SKM-1 (cell line): Measurements from ENCODE around the gene MRPL41.
A peak's percentile ranks its signal among the peaks of the same experiment; 100 is the strongest.
"Not testable (repeated sequence)": the region's sequence is repeated elsewhere in the genome, so short reads cannot be mapped to it uniquely, and the experiment has no call there.

Experiments
- DNase-seq: peaks from one replicate; lab custom pipeline; 2025; ENCODE audit not compliant: unreplicated experiment; lab: John Stamatoyannopoulos, UW

The MRPL41 gene

DNA sequence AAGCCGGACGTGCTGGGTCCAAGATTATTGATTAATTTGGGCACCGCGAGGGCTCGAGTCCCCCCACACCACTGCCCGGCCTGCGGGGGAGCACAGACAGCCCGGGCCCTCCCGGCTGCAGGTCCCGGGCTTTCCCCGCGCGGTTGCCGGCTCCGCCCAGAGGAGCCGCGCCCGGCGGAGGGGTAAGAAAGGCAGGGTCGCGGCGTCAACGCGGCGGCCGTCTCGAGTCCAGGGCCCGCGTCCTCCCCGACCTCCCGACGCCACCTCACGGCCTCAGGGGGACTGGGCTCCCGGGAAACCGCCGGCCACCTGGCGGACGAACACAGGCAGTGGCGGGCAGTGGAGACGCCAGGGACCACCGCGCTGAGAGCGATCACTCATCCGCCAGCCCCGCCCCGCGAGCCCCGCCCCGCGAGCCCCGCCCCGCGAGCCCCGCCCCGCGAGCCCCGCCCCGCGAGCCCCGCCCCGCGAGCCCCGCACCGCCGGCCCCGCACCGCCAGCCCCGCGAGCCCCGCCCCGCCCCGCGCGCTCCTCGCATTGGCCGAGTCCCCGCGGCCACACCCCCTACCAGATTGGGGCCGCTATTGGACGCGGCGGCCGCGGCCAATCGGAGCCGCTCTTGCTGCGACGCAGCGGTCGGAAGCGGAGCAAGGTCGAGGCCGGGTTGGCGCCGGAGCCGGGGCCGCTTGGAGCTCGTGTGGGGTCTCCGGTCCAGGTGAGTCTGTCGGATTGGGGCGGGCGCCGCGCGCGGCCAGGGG, at the start of gene MRPL41:
Gene MRPL41 (plus strand): TSS at position 616 of the 758 bp plus-strand sequence. CDS start 203 bp downstream, outside the sequence.
- DNase-seq, result peak; percentile 72

DNA sequence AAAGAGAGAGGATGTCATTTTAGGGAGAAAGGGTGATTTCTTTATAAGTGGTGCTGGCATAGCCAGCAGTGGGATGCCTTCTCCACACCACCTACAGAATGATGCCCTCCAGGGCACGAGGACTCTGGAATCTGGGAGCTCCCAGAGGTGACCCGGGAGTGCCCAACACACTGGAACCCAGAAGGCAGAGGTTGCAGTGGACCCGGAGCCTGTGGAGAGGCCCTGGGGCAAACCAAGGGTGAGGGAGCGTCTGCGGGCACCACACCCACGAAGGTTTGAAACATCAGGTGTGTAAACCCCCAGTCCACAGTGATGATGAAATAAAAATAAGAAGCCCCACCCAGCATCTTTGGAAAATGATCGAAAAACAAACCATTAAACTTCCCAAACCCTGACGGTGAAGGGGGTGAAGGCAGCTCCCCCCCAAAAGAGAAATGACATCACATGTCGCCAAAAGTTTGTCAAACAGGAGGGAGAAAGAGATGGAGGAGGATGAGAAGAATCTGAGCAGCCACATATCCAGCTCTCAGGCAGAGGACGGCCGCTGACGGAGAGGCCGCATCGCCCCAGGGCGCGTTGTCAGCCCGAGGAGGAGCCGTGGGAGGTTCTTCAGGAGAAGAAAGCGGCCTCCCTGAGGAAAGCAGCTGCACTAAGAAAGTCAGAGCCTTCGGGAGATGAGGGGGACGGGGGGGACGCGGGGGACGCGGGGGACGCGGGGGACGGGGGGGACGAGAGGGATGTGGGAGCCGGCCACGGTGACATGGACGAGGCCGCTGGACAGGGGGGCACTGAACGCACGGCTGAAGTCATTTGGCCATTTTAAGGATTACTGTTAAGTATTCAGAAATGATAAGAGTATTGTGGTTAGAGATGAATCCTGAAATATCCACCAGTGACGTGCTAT, 49.4 kb upstream of the MRPL41 start:
- no peak for DNase-seq

DNA sequence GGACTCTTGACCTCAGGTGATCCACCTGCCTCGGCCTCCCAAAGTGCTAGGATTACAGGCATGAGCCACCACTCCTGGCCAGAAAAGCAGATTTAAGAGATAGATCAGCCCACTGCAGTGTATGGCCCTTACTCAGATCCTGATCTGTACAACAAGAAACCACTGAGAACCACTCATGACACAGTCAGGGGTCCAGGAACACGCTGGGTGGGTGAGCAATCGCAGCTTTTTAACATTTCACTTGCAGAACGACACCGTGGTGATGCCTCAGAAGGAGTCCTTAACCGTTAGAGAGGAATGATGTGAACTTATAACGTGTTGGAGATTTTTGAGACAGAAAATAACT, 47.3 kb upstream of the MRPL41 start:
- DNase-seq, result no peak

GRCh38 chr9:137505421-137506140, 46.1 kb upstream of the MRPL41 start:
- DNase-seq, result no peak

DNA sequence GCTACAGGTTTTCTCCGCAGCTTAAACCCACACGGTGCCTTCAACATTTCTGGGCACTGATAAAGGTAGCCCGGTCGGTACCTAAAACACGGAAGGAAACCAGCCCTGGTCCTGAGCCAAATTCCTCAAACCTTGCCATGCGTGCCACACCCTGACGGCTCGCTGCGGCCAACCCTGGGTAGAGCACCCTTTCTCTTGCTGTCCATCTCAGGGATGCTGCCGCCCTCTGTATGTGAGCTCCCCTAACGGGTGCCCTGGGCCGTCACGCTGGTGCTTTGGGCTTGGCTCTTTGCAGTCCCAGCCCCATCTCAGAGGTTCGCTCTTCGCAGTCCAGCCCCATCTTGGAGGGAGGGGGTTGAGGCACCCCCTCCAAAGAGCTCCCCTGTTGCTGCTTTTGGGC, 45.4 kb upstream of the MRPL41 start:
- no peak for DNase-seq

GRCh38 chr9:137506702-137507171, 44.9 kb upstream of the MRPL41 start:
- DNase-seq, result no peak

GRCh38 chr9:137509198-137509597, 42.5 kb upstream of the MRPL41 start:
- DNase-seq, result no peak

- DNase-seq, result not testable (repeated sequence)
Observed at GRCh38 chr9:137511126-137511525, 40.6 kb upstream of the MRPL41 start.

- DNase-seq, result no peak
Observed at GRCh38 chr9:137511758-137512463, 39.8 kb upstream of the MRPL41 start.

GRCh38 chr9:137513136-137513535, 38.5 kb upstream of the MRPL41 start:
- DNase-seq, result not testable (repeated sequence)

DNA sequence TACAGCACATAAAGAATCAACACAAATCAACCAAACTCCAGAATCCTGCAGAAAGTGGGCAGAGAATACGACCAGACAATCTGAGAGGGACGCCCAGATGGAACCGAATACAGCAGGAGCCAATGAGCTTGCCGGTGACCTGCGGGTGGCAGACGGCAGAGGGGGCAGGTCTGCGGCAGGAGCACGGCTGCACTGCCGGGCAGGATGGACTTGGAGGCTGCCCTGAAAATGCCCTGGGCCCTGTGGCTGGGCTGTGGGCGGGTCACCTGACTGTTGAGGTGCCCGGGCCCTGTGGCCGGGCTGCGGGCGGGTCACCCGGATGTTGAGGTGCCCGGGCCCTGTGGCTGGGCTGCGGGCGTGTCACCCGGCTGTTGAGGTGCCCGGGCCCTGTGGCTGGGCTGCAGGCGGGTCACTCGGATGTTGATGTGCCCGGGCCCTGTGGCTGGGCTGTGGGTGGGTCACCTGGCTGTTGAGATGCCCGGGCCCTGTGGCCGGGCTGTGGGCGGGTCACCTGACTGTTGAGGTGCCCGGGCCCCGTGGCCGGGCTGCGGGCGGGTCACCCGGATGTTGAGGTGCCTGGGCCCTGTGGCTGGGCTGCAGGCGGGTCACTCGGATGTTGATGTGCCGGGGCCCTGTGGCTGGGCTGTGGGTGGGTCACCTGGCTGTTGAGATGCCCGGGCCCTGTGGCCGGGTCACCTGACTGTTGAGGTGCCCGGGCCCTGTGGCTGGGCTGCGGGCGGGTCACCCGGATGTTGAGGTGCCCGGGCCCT, 37.7 kb upstream of the MRPL41 start:
- not testable (repeated sequence) for DNase-seq

- DNase-seq, result no peak
Observed at GRCh38 chr9:137514691-137515337, 36.9 kb upstream of the MRPL41 start.

DNA sequence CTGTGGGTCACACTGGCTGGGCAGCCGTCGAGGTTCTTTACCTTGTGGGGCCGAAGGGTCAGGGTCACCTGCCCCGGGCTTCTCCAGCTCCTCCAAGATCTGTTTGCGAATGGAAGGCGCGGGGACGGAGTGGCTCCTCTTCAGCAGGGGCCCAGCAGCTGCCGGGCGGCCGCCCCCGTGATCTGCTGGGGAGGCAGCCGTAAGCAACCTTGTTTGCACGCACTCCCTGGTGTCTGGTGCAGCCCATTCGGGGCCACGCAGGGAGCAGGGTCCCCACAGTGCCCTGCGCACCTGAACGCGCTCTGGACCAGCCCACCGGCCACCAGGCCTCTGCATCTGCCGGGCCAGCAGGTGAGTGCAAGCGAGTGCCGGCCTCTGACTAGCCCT, 36.3 kb upstream of the MRPL41 start:
- DNase-seq, result no peak

DNA sequence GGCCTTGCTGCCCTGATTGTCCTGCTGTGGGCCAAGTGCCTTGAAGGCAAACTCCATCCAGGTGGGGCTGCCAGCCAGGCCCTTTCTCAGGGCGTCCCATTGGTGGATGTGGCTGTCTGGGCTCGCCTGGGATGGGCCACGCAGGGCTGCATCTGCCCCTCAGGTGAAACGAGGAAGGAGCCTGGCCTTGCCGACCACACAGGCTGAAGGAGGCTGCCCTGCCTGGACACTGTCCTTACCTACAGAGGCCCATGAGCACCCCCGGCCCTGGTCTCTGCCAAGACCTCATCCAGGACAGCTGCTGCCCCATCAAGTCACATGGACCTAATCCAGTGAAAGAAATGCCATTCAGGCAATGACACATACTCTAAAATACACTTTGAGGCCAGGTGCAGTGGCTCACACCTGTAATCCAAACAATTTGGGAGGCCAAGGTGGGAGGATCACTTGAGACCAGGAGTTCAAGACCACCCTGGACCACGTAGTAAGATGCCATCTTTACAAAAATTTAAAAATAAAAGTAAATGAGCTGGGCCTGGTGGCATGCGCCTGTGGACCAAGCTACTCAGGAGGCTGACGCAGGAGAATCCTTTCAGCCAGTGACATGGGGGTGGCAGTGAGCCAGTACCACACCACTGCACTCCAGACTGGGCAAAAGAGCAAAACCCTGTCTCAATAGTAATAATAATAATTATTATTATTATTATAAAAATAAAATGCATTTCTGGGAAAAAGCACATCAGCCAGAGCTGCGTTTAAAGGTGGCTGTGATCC, 35.3 kb upstream of the MRPL41 start:
- DNase-seq, result no peak

DNA sequence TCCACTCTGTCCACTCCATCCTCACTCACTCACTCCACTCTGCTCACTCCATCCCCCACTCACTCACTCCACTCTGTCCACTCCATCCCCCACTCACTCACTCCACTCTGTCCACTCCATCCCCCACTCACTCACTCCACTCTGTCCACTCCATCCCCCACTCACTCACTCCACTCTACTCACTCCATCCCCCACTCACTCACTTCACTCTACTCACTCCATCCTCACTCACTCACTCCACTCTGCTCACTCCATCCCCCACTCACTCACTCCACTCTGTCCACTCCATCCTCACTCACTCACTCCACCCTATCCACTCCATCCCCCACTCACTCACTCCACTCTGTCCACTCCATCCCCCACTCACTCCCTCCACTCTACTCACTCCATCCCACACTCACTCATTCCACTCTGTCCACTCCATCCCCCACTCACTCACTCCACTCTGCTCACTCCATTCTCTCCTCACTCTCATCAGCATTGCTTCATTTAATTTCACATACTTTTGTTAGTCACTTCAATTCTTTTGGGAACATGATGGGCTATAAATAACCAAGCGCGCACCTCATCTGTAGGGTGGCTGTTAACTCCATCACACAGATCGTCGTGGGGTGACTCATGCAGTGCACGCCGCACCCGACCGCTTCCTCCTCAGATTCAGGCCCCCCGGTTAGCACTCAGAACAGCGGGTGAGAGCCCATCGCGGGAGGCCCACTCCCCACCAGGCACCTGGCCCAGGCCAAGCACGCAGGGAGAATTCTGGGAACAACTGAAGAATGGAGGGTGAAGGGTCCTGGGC, 32.8 kb upstream of the MRPL41 start:
- not testable (repeated sequence) for DNase-seq

- DNase-seq, result no peak
Observed at GRCh38 chr9:137519553-137519952, 32.1 kb upstream of the MRPL41 start.

- no peak for DNase-seq
Observed at GRCh38 chr9:137520614-137521404, 30.9 kb upstream of the MRPL41 start.
